HG03558 (cell line): ENCODE measurements around the gene ENOX1.

ENCODE experiments used
- ATAC-seq: cut with Tn5 transposase; IDR thresholded peaks from one replicate; pipeline ENCODE4 v1.9.1; 2021; ENCODE audit warnings: moderate number of reproducible peaks; ENCODE audit not compliant: unreplicated experiment; ENCODE audit errors: extremely low read depth

Gene ENOX1

GRCh38 chr13:43614063-43614462 lies 172.7 kb downstream of the ENOX1 start:
- ATAC-seq = no peak

GRCh38 chr13:43611281-43612273 lies 175.2 kb downstream of the ENOX1 start:
- ATAC-seq = no peak

- no peak for ATAC-seq
Observed at GRCh38 chr13:43608400-43609137, 178.2 kb downstream of the ENOX1 start.

- ATAC-seq = no peak
Observed at GRCh38 chr13:43597599-43597945, 189.2 kb downstream of the ENOX1 start.

GRCh38 chr13:43596924-43597598 lies 189.7 kb downstream of the ENOX1 start:
- ATAC-seq = no peak

GRCh38 chr13:43596006-43596405 lies 190.8 kb downstream of the ENOX1 start:
- ATAC-seq = no peak

GRCh38 chr13:43587376-43587775 lies 199.4 kb downstream of the ENOX1 start:
- no peak for ATAC-seq

- no peak for ATAC-seq
Observed at GRCh38 chr13:43584751-43585150, 202.0 kb downstream of the ENOX1 start.

- ATAC-seq = no peak
Observed at GRCh38 chr13:43583321-43583720, 203.5 kb downstream of the ENOX1 start.

GRCh38 chr13:43580280-43580679 lies 206.5 kb downstream of the ENOX1 start:
- no peak for ATAC-seq

GRCh38 chr13:43579321-43579720 lies 207.5 kb downstream of the ENOX1 start:
- no peak for ATAC-seq

- ATAC-seq = no peak
Observed at GRCh38 chr13:43574605-43575004, 212.2 kb downstream of the ENOX1 start.

- ATAC-seq = no peak
Observed at GRCh38 chr13:43573802-43574514, 212.8 kb downstream of the ENOX1 start.

GRCh38 chr13:43573361-43573740 lies 213.4 kb downstream of the ENOX1 start:
- ATAC-seq = no peak

GRCh38 chr13:43572656-43573360 lies 214.0 kb downstream of the ENOX1 start:
- no peak for ATAC-seq

GRCh38 chr13:43569658-43570057 lies 217.1 kb downstream of the ENOX1 start:
- no peak for ATAC-seq

- ATAC-seq = no peak
Observed at GRCh38 chr13:43567608-43568007, 219.2 kb downstream of the ENOX1 start.

- ATAC-seq = no peak
Observed at GRCh38 chr13:43564952-43565351, 221.8 kb downstream of the ENOX1 start.

GRCh38 chr13:43561081-43561480 lies 225.7 kb downstream of the ENOX1 start:
- no peak for ATAC-seq

GRCh38 chr13:43558939-43559338 lies 227.8 kb downstream of the ENOX1 start:
- ATAC-seq = no peak
